MM.1S (cell line): ENCODE measurements around the gene HTRA2.

Source experiments
- EZH2 ChIP-seq: fragments of 300-600 bp; sonication (generic); optimal IDR thresholded peaks from 2 replicates; pipeline ENCODE3; 2017; ENCODE audit warnings: low read depth, mild to moderate bottlenecking, antibody characterized with exemption, low read length, mixed read lengths
- TF ChIP-seq, protein P1 (sequence below): fragments of 300-600 bp; sonication (generic); IDR thresholded peaks from 2 replicates; pipeline ENCODE4 v1.5.1; 2016; ENCODE audit warnings: antibody characterized with exemption, low read length, mixed read lengths

DNA sequence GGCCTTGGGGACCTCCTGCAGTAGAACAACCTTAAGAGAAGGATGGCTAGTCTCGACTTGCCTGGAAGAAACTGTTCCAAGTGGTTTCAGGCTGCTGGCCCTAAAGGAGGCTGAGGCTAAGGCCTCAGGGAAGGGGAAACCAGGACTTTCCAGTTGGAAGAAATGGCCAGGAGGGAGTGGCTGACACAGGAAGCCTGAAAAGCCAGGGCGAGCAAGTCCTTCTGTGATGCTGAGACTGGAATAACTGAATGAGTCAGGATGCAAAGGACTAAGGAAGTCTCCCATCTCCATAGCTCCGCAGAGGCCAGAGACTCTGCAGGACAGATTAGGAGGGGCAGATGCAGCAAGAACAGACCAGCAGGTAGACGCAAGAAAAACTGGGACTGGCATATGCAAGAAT is 7.4 kb downstream of the HTRA2 start:
- TF ChIP-seq, protein P1, sequence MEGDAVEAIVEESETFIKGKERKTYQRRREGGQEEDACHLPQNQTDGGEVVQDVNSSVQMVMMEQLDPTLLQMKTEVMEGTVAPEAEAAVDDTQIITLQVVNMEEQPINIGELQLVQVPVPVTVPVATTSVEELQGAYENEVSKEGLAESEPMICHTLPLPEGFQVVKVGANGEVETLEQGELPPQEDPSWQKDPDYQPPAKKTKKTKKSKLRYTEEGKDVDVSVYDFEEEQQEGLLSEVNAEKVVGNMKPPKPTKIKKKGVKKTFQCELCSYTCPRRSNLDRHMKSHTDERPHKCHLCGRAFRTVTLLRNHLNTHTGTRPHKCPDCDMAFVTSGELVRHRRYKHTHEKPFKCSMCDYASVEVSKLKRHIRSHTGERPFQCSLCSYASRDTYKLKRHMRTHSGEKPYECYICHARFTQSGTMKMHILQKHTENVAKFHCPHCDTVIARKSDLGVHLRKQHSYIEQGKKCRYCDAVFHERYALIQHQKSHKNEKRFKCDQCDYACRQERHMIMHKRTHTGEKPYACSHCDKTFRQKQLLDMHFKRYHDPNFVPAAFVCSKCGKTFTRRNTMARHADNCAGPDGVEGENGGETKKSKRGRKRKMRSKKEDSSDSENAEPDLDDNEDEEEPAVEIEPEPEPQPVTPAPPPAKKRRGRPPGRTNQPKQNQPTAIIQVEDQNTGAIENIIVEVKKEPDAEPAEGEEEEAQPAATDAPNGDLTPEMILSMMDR = no peak
- TF ChIP-seq EZH2 = no peak
